Smooth muscle cell (in vitro differentiated cells): ENCODE results near the gene COX8C. TPM values are rescaled to one million over a fixed set of nuclear protein-coding genes. Genes with fewer than 3 reads are reported as not detected.

Source experiments
- DNase-seq: peaks from one replicate; lab custom pipeline; 2025; ENCODE audit not compliant: unreplicated experiment; lab: John Stamatoyannopoulos, UW
- H2AFZ ChIP-seq: fragments of 200-600 bp; sonication (generic); 2 replicates; pipeline ENCODE4 v1.6.0; 2016; ENCODE audit warnings: antibody characterized with exemption, low read depth, mild to moderate bottlenecking
- H3F3A ChIP-seq: fragments of 200-600 bp; sonication (generic); 2 replicates; pipeline ENCODE4 v1.6.0; 2017; ENCODE audit warnings: antibody characterized with exemption, low read depth
- H3K27ac ChIP-seq: fragments of 200-600 bp; sonication (generic); 2 replicates; pipeline ENCODE4 v1.5.1; 2016; ENCODE audit warnings: low read depth, mild to moderate bottlenecking
- H3K27me3 ChIP-seq: fragments of 200-600 bp; sonication (generic); 2 replicates; pipeline ENCODE4 v1.6.1; 2016; ENCODE audit warnings: low read depth, mild to moderate bottlenecking
- H3K36me3 ChIP-seq: fragments of 200-600 bp; sonication (generic); 2 replicates; pipeline ENCODE4 v1.5.1; 2016; ENCODE audit warnings: low read depth
- H3K4me1 ChIP-seq: fragments of 200-600 bp; sonication (generic); 2 replicates; pipeline ENCODE4 v1.5.1; 2016; ENCODE audit warnings: low read depth
- H3K4me2 ChIP-seq: fragments of 200-600 bp; sonication (generic); 2 replicates; pipeline ENCODE4 v1.6.0; 2016; ENCODE audit warnings: mild to moderate bottlenecking
- H3K4me3 ChIP-seq: fragments of 200-600 bp; sonication (generic); 2 replicates; pipeline ENCODE4 v1.5.1; 2016; ENCODE audit warnings: mild to moderate bottlenecking
- H3K79me2 ChIP-seq: fragments of 200-600 bp; sonication (generic); 2 replicates; pipeline ENCODE4 v1.6.0; 2016; ENCODE audit warnings: low read depth, mild to moderate bottlenecking
- H3K9ac ChIP-seq: fragments of 200-600 bp; sonication (generic); 2 replicates; pipeline ENCODE4 v1.6.0; 2016; ENCODE audit warnings: low read depth
- H3K9me3 ChIP-seq: fragments of 200-600 bp; sonication (generic); replicated peaks from 2 replicates; pipeline ENCODE4 v1.5.1; 2016; ENCODE audit warnings: low read depth
- H4K20me1 ChIP-seq: fragments of 200-600 bp; sonication (generic); 2 replicates; pipeline ENCODE4 v1.6.0; 2016; ENCODE audit warnings: low read depth
- WGBS: methylation state at CpG from one replicate; pipeline ENCODE4 v1.1.7; 2016; ENCODE audit warnings: low lambda C conversion rate; 5-methylcytosine and 5-hydroxymethylcytosine counted together
- polyA plus RNA-seq: library from polyadenylated mRNA; unstranded; fragments of >200 nt; fragmentation: Nextera tagmentation; extraction: Ambion mirVana; gene quantifications from 2 replicates; pipeline ENCODE4 v1.2.1, GENCODE V29; 2016
- total RNA-seq: library from RNA; depleted of rRNA; stranded (reverse); fragments of >200 nt; gene quantifications from 2 replicates; pipeline ENCODE4 v1.2.3, GENCODE V29; 2014
- TF ChIP-seq, protein P1 (sequence below): fragments of 200-600 bp; sonication (generic); IDR thresholded peaks from 2 replicates; pipeline ENCODE4 v1.5.1; 2017; ENCODE audit warnings: borderline replicate concordance, mild to moderate bottlenecking, antibody characterized with exemption; ENCODE audit not compliant: insufficient read depth, poor library complexity, severe bottlenecking

Gene COX8C, protein sequence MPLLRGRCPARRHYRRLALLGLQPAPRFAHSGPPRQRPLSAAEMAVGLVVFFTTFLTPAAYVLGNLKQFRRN
- total RNA-seq: not detected in 2 replicates
- polyA plus RNA-seq: 1.1 TPM in 1 of 2 replicates, not detected in the other

DNA sequence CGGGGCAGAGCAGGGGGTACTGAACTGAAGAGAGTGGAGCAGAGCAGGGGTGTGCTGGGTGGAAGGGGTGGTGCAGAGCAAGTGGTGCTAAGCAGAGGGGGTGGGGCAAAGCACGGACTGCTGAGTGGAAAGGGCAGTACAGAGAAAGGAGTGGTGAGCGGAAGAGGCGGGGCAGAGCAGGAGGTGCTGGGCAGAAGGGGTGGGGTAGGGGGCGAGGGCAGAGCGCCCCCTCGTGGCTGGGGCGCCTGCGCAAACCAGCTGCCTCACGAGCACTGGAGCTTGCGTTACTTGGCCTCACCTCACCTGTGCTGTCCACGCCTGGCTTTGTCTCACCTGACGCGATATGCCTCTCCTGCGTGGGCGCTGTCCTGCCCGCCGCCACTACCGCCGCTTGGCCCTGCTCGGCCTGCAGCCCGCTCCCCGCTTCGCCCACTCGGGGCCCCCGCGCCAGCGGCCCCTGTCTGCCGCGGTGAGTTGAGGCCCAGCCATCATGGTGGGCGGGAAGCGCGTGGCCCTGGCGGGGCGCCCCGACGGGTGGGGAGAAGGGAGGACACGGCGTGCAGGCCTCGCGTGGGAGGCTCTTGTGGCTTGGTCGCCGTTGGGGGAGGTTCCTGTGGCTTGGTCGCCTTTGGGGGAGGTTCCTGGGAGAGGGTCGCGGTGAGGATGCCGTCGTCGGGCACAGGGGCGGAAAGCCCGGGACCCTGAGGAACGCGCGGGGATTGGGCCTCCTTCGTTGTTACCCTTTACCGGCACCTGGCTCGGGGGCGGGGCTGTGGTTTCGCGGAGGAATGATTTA is at the start of gene COX8C:
COX8C (plus strand) TSS at position 257 of the 796 bp plus-strand sequence; CDS start at position 344, 87 bp downstream.
- Histone ChIP-seq H3K9ac (no peak within 1 kb of the TSS), H3K4me3 (no peak within 1 kb of the TSS), H3K9me3 (no peaks in the 10 kb centered on the region), H2AFZ (no peak within 1 kb of the TSS), H3K4me2 (no peak within 1 kb of the TSS), H4K20me1 (no peaks in the 10 kb centered on the region), H3F3A (no peaks in the 10 kb centered on the region), H3K79me2 (no peaks in the 10 kb centered on the region), H3K27me3 (no peaks in the 10 kb centered on the region), H3K27ac (no peak within 1 kb of the TSS), H3K4me1 (peaks cover 11% of the 10 kb centered on the region), H3K36me3 (no peaks in the 10 kb centered on the region)
- no peak for DNase-seq
- TF ChIP-seq, protein P1, sequence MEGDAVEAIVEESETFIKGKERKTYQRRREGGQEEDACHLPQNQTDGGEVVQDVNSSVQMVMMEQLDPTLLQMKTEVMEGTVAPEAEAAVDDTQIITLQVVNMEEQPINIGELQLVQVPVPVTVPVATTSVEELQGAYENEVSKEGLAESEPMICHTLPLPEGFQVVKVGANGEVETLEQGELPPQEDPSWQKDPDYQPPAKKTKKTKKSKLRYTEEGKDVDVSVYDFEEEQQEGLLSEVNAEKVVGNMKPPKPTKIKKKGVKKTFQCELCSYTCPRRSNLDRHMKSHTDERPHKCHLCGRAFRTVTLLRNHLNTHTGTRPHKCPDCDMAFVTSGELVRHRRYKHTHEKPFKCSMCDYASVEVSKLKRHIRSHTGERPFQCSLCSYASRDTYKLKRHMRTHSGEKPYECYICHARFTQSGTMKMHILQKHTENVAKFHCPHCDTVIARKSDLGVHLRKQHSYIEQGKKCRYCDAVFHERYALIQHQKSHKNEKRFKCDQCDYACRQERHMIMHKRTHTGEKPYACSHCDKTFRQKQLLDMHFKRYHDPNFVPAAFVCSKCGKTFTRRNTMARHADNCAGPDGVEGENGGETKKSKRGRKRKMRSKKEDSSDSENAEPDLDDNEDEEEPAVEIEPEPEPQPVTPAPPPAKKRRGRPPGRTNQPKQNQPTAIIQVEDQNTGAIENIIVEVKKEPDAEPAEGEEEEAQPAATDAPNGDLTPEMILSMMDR: no peak
- WGBS: 98% methylated on average over 35 of the region's 60 CpGs

DNA sequence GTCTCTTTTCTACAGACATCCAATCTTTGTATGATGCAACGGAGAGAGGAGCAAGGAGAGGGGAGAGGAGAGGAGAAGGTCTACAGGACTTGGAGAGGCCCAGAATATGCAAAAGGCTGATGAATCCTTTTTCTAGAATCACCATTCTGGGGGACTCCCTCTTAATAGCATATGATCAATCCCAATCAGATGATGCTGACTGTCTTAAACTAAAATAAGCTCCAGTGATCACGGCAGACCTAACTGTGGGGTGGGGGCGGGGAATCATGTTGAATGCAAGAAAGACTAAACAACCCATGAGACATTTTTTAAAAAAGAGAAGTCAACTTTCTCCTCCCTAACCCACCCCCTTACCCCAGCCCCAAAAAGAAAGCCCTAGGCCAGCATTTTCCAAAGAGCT is 47.6 kb upstream of the COX8C start:
- H3K4me1 ChIP-seq: peaks cover 46% of the 10 kb centered on the region
- peak overlapping the region; percentile 50 for H3K27ac ChIP-seq
- H3K4me2 ChIP-seq: peak overlapping the region; percentile 65
- no peak overlapping the region for H3K4me3 ChIP-seq
- peaks cover 87% of the 10 kb centered on the region for H4K20me1 ChIP-seq
- TF ChIP-seq, protein P1: no peak
- 64% methylated on average over 3 of the region's 3 CpGs for WGBS
- H3K27me3 ChIP-seq: no peaks in the 10 kb centered on the region
- H3K9me3 ChIP-seq: no peaks in the 10 kb centered on the region
- no peak overlapping the region for H3K9ac ChIP-seq
- peaks cover 75% of the 10 kb centered on the region for H3K79me2 ChIP-seq
- H3F3A ChIP-seq: peaks cover 3% of the 10 kb centered on the region
- DNase-seq: no peak
- H2AFZ ChIP-seq: no peak overlapping the region
- peaks cover 2% of the 10 kb centered on the region for H3K36me3 ChIP-seq

DNA sequence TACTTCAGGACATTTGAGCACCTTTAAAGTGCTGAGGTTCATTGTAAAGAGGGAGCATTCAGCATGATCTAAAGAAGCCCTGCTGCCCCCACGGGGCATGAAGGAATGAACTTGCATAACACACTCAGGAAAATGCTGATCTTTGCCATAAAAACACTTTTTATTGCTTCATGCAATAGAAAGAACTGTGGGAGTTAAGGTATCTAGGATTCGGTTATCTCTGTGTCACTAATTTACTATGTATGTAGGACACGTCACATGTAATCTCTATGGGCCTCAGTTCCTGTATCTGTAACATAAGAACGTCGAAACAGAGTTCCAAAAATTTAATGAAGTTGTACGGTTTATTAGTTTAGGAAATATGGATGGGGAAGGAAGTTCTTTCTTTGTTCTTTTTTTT is 47.1 kb upstream of the COX8C start:
- peaks cover 46% of the 10 kb centered on the region for H3K4me1 ChIP-seq
- peaks cover 90% of the 10 kb centered on the region for H4K20me1 ChIP-seq
- peaks cover 75% of the 10 kb centered on the region for H3K79me2 ChIP-seq
- H3F3A ChIP-seq: peaks cover 3% of the 10 kb centered on the region
- H3K9me3 ChIP-seq: no peaks in the 10 kb centered on the region
- no peaks in the 10 kb centered on the region for H3K36me3 ChIP-seq
- peak overlapping the region; percentile 50 for H3K27ac ChIP-seq
- no peak for DNase-seq
- no peaks in the 10 kb centered on the region for H3K27me3 ChIP-seq
- H3K4me2 ChIP-seq: peak overlapping the region; percentile 65
- H3K9ac ChIP-seq: no peak overlapping the region
- WGBS: 50% methylated on average over 6 of the region's 6 CpGs
- no peak overlapping the region for H2AFZ ChIP-seq
- no peak overlapping the region for H3K4me3 ChIP-seq
- TF ChIP-seq, protein P1: no peak
